Ovary (tissue), 9 donors: Measurements from ENCODE around the gene OTULIN. TPM values are rescaled to one million over a fixed set of nuclear protein-coding genes. Genes with fewer than 3 reads are reported as not detected.

ENCODE experiments used
- DNase-seq, 5 donors: peaks; one replicate each; pipeline ENCODE4 v3.0.0-alpha.2; 2019 to 2020
- H3K27ac ChIP-seq, 2 donors: fragments of 200-600 bp; one replicate each; pipeline versions ENCODE4 v1.5.1 to v1.8.0; 2019 to 2022
- H3K27me3 ChIP-seq: fragments of 200-600 bp; one replicate; pipeline ENCODE4 v1.8.0; 2022
- H3K36me3 ChIP-seq: fragments of 200-600 bp; sonication (generic); one replicate; pipeline ENCODE4 v1.5.1; 2019
- H3K4me1 ChIP-seq: one replicate; pipeline ENCODE4 v1.8.1; 2013; ENCODE audit warnings: mild to moderate bottlenecking, moderate library complexity; ENCODE audit not compliant: insufficient read depth
- H3K4me3 ChIP-seq: fragments of 200-600 bp; sonication (generic); one replicate; pipeline ENCODE4 v1.5.1; 2017
- H3K9me3 ChIP-seq, 2 donors: fragments of 200-600 bp in 1 of 2; sonication (generic) in 1 of 2; one replicate each; pipeline versions ENCODE4 v1.5.1 to v1.8.1; 2013 to 2019; ENCODE audit warnings: mild to moderate bottlenecking in 1 of 2, moderate library complexity in 1 of 2
- EP300 ChIP-seq: sonication (generic); formaldehyde crosslinking; IDR thresholded peaks from one replicate; pipeline ENCODE4 v1.6.1; 2017; ENCODE audit warnings: antibody characterized with exemption
- POLR2A ChIP-seq: fragments of 450-650 bp; IDR thresholded peaks from one replicate; pipeline ENCODE4 v1.6.1; 2017; ENCODE audit warnings: antibody characterized with exemption, mild to moderate bottlenecking, moderate library complexity
- WGBS, 3 donors: extraction: QIAGEN DNeasy Blood & Tissue Kit in 1 of 3; methylation state at CpG; one replicate each; pipeline versions ENCODE4 v1.1.5 to v1.1.7; 2013 to 2017; 5-methylcytosine and 5-hydroxymethylcytosine counted together
- intact Hi-C, 4 donors: fragments of 100-400 bp; cut with DNase I; formaldehyde crosslinking; loops; one replicate each; pipeline versions ENCODE4 v1.11.0 to v1.15.1; 2022 to 2023
- polyA plus RNA-seq, 2 donors: library from polyadenylated mRNA; stranded (reverse); fragments of 200-250 nt in 1 of 2; fragments of 350-450 nt in 1 of 2; fragmentation: Illumina TruSeq in 1 of 2; extraction: RNeasy Lipid Tissue Mini Kit (QIAGEN cat#74804) in 1 of 2; gene quantifications; one replicate each; pipeline ENCODE4 v1.2.3, GENCODE V29; 2013 to 2014
- total RNA-seq, 7 donors: library from RNA; depleted of rRNA in 2 of 7; stranded (reverse); fragments of >200 nt in 2 of 7; fragmentation: NEBNext Ultra II Directional in 3 of 7; extraction: Animal tissue kit (Norgen Biotek cat#: 25700) in 3 of 7; gene quantifications; one replicate each; pipeline versions ENCODE4 v1.1.0 to v1.2.4, GENCODE V29; 2016 to 2023
- TF ChIP-seq, protein P1 (sequence below), 3 donors: fragments of 450-650 bp in 2 of 3; fragments of 200-600 bp in 1 of 3; IDR thresholded peaks; one replicate each; pipeline versions ENCODE4 v1.5.1 to v1.8.0; 2016 to 2022; ENCODE audit warnings: antibody characterized with exemption in 3 of 3, mild to moderate bottlenecking in 1 of 3
- donor health status: DM: no; HTN: no; CAD: no; lungs with moderate emphysema.
- donor health status: DM: no; HTN: no; CAD: no.
- donor health status: Bipolar disorder and iron deficiency.
- donor health status: DM: yes; HTN: yes; CAD: no.
- donor health status: DM: no; HTN: no; CAD: no.
- donor health status: DM: yes; HTN: yes; CAD: no.

The OTULIN gene
- total and polyA plus RNA-seq, 9 donors, result 4.1 to 29.3 (median 23.3) TPM

DNA sequence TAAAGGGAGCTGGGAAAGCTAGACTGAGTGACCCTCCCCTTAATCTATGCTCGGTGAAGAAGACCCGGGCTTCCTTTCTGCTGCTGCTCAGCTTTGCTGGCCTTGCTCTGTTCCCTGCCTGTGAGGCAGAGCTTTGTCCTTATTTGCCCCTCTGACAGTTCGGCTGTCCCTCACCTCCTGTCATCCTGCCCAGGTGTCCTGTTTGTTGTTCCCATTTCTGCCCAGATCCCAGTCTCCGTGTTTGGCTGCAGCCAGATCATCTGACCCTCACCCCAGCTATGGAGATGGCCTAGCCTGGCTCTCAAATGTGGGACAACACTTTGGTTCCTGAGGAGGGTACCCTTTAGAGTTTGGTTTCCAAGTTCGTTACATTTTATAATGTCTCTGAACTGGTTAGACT, 20.2 kb downstream of the OTULIN start:
- H3K36me3 ChIP-seq, result no peaks in the 10 kb centered on the region
- no peaks in the 10 kb centered on the region for H3K9me3 ChIP-seq
- no peaks in the 10 kb centered on the region for H3K4me1 ChIP-seq
- intact Hi-C loops, result no loop called here
- no peak overlapping the region for H3K27ac ChIP-seq
- H3K27me3 ChIP-seq, result no peaks in the 10 kb centered on the region
- 66 to 81% (median 67%) methylated on average over 5 of the region's 5 CpGs for WGBS, 3 donors
- no peak for DNase-seq
- H3K4me3 ChIP-seq, result no peak overlapping the region
- TF ChIP-seq POLR2A, result no peak
- TF ChIP-seq, protein P1, sequence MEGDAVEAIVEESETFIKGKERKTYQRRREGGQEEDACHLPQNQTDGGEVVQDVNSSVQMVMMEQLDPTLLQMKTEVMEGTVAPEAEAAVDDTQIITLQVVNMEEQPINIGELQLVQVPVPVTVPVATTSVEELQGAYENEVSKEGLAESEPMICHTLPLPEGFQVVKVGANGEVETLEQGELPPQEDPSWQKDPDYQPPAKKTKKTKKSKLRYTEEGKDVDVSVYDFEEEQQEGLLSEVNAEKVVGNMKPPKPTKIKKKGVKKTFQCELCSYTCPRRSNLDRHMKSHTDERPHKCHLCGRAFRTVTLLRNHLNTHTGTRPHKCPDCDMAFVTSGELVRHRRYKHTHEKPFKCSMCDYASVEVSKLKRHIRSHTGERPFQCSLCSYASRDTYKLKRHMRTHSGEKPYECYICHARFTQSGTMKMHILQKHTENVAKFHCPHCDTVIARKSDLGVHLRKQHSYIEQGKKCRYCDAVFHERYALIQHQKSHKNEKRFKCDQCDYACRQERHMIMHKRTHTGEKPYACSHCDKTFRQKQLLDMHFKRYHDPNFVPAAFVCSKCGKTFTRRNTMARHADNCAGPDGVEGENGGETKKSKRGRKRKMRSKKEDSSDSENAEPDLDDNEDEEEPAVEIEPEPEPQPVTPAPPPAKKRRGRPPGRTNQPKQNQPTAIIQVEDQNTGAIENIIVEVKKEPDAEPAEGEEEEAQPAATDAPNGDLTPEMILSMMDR (IDR thresholded peaks at IDR 0.05), result no peak
- no peak for TF ChIP-seq EP300

DNA sequence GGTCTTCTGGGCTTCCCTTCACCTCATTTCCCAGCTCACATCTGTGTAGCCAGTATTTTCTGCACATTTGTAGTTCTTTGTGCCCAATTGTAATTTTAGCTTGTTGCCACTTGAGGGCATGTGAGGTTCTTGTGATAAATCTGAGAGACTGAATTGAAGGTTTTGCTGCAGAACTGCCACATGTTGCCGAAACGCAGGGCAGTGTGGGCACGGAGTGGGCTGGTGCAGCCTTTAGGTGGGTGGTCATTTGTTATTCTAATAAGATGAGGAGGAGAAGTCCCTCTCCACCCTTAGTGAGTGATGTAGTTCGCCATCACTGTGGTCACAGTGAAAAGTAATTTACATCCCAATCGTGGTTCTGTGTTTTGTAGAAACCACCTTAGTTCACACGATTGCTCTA, 21.2 kb downstream of the OTULIN start:
- intact Hi-C loops, result no loop called here
- WGBS, 3 donors, result 36 to 44% (median 36%) methylated on average over 6 of the region's 6 CpGs
- H3K27ac ChIP-seq, result no peak overlapping the region
- DNase-seq, result peak in 1 of 5 donors; percentile 15
- H3K4me1 ChIP-seq, result no peaks in the 10 kb centered on the region
- TF ChIP-seq, protein P1 (IDR thresholded peaks at IDR 0.05), result peak in 2 of 3 donors; percentile 37 to 38
- TF ChIP-seq EP300 (no peak), POLR2A (no peak)
- H3K27me3 ChIP-seq, result no peaks in the 10 kb centered on the region
- no peak overlapping the region for H3K4me3 ChIP-seq
- peaks cover 0 to 6% of the 10 kb centered on the region in 2 donors for H3K9me3 ChIP-seq
- no peaks in the 10 kb centered on the region for H3K36me3 ChIP-seq

DNA sequence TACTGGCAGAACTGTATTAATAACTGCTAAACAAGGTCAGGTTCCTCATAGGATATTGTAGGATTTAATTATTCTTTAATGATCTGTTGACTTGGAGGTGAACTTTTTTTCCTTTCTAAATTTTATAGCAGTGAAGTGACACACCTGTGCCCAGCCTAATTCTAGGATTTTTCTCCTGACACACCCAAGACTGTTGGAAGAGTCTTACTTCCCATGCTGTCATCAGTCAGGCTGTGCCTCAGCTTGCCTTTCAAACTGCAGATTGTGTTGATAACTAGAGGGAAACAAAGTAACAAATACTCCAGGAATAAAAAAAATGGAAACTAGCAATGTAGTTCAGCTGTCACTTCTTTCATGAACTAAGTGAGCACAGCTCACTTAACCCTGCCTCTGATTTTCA, 22.0 kb downstream of the OTULIN start:
- H3K36me3 ChIP-seq, result no peaks in the 10 kb centered on the region
- no peaks in the 10 kb centered on the region for H3K4me1 ChIP-seq

DNA sequence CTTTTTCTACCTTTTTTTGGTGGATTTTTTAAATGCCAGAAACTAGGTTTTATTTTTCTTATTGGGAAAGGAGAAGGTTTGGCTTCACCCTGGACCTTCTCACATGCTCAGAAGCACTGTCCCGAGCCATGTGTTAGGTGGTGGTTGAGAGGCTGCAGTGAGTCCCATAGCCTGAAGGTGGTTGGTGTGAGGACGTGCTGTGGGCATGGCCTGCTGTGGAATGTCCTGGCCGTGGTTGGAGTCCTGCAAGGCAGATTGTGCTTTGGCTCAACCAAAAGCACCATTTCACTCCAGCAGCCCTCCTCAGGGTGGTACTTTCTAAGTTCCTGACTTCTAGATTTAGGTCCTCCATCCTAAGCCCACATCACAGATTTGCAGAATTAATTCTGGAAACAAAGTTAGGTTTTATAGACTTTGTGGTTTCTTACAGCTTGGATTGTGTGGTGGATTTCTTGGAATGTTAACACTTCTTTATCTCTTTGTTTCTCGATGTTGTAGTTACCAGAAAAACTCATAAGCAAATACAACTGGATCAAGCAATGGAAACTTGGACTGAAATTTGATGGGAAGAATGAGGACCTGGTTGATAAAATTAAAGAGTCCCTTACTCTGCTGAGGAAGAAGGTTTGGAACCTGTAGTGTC, 22.6 kb downstream of the OTULIN start:
- no peak overlapping the region for H3K4me3 ChIP-seq
- no peaks in the 10 kb centered on the region for H3K4me1 ChIP-seq
- no peak overlapping the region for H3K27ac ChIP-seq
- no peaks in the 10 kb centered on the region for H3K27me3 ChIP-seq
- no peak for TF ChIP-seq POLR2A
- TF ChIP-seq, protein P1 (IDR thresholded peaks at IDR 0.05), result no peak
- TF ChIP-seq EP300, result no peak
- H3K9me3 ChIP-seq, result peaks cover 0 to 6% of the 10 kb centered on the region in 2 donors
- intact Hi-C loops, result no loop called here
- no peak for DNase-seq
- H3K36me3 ChIP-seq, result no peaks in the 10 kb centered on the region
- WGBS, 3 donors, result 36 to 42% (median 36%) methylated on average over 4 of the region's 4 CpGs

More for the DNA sequence above, 22.0 kb downstream of the OTULIN start:
- TF ChIP-seq POLR2A, result no peak
- TF ChIP-seq, protein P1 (IDR thresholded peaks at IDR 0.05), result no peak
- TF ChIP-seq EP300, result no peak
- no peaks in the 10 kb centered on the region for H3K27me3 ChIP-seq
- H3K27ac ChIP-seq, result no peak overlapping the region
- intact Hi-C loops, result no loop called here
- peaks cover 0 to 6% of the 10 kb centered on the region in 2 donors for H3K9me3 ChIP-seq
- no peak for DNase-seq
- H3K4me3 ChIP-seq, result no peak overlapping the region
